ENCODE results near the gene ATP6V1F. TPM values are rescaled to one million over a fixed set of nuclear protein-coding genes. Genes with fewer than 3 reads are reported as not detected.
A peak's percentile ranks its signal among the peaks of the same experiment; 100 is the strongest.

ATP6V1F gene
- total RNA-seq, 1 donor from 2014 or later: 180 TPM

DNA sequence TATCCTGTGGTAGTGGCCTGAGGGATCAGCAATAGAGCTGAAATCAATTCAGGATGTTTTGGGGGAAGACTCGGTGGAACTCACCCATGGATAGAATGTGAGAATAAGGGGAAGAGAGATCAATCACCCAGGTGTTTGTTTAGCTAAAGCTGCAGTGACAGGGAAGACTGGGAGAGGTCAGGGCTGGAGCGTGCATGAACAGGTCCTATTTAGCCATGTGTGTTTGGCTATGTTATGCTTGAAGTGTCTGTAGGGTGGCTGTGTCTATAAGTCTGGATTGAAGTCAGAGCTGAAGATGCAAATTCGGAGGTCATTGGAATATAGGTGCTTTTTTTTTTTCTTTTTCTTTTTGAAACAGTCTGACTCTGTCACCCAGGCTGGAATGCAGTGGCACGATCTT is 4.6 kb downstream of the ATP6V1F start:
- TF ChIP-seq, protein P1, sequence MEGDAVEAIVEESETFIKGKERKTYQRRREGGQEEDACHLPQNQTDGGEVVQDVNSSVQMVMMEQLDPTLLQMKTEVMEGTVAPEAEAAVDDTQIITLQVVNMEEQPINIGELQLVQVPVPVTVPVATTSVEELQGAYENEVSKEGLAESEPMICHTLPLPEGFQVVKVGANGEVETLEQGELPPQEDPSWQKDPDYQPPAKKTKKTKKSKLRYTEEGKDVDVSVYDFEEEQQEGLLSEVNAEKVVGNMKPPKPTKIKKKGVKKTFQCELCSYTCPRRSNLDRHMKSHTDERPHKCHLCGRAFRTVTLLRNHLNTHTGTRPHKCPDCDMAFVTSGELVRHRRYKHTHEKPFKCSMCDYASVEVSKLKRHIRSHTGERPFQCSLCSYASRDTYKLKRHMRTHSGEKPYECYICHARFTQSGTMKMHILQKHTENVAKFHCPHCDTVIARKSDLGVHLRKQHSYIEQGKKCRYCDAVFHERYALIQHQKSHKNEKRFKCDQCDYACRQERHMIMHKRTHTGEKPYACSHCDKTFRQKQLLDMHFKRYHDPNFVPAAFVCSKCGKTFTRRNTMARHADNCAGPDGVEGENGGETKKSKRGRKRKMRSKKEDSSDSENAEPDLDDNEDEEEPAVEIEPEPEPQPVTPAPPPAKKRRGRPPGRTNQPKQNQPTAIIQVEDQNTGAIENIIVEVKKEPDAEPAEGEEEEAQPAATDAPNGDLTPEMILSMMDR (IDR thresholded peaks at IDR 0.05): no peak
- Histone ChIP-seq H3K27ac (no peak overlapping the region), H3K36me3 (peaks cover 15% of the 10 kb centered on the region), H3K4me3 (no peak overlapping the region), H3K4me1 (peaks cover 16% of the 10 kb centered on the region), H3K9me3 (no peaks in the 10 kb centered on the region), H3K27me3 (peaks cover 11% of the 10 kb centered on the region)
- intact Hi-C loops (cut with DNase I): no loop called here
- DNase-seq (no peak), ATAC-seq (no peak)

DNA sequence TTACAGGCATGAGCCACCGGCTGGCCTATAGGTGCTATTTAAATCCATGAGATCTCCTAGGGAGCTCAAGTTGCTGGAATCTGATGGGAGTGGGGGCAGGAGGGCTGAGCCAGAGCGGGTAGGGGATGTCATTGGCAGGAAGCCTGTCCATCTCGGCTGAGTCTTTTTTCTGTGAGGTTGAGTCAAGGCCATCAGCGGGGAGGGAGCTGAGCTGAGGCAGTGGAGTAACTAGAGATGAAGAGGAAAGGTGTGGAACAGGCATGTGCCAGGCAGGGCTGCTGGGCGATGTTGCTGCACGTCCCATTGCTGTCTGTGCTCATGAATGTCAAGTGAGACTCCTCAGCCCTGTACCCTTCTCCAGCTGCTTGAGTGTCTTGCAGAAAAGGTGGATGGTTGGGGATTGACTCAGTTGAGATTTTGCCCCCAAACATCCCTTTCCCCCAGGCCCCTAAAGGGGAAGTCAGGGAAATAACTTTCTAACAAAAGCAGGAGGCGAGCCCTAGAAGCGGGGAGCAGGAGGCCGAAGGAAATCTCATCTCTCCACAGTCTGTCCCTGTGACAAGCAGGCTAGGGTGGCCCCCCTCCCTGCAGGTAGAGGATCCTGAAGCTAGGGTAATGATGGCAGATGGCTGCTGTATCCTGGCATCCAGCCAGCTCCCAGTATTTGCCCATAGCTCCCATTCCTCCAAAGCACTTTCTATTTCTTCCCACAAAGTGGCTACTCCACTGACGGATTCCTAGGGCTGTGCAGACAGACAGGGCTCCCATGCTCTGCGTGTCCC is 5.4 kb downstream of the ATP6V1F start:
- Histone ChIP-seq H3K4me1 (peaks cover 15% of the 10 kb centered on the region), H3K27ac (no peak overlapping the region), H3K9me3 (no peaks in the 10 kb centered on the region), H3K36me3 (peaks cover 15% of the 10 kb centered on the region), H3K4me3 (no peak overlapping the region), H3K27me3 (peaks cover 11% of the 10 kb centered on the region)
- ATAC-seq: no peak
- DNase-seq: no peak
- intact Hi-C loops (cut with DNase I): no loop called here
- TF ChIP-seq, protein P1 (IDR thresholded peaks at IDR 0.05): no peak

DNA sequence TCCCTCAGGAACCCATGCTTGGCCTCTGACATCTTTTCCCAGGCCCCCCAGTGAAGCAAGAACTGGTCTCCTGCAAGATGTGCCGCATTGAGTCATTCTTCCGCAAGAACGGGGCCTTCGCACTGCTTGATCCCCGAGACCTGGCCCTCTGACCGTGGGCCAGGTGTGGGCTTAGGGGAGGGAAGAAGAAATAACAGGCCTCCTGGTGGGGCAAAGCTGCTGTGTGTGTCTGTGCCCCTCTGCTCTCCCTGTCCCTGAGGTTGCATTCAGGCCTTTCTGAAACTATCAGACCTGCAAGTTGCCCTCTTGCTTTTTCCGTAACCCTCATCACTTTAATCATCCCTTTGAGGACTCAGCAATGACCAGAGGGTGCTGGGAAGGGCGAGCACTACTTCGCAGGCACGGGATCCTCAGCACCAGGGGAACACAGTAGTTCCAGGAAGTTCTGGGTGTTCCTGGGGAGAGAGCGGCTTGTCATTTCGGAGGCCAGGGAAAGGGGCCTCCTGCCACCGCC is 6.0 kb downstream of the ATP6V1F start:
- intact Hi-C loops (cut with DNase I): no loop called here
- H3K4me3 ChIP-seq: peak overlapping the region; percentile 61
- peaks cover 13% of the 10 kb centered on the region for H3K4me1 ChIP-seq
- H3K36me3 ChIP-seq: peaks cover 15% of the 10 kb centered on the region
- ATAC-seq: peak; percentile 19
- no peak overlapping the region for H3K27ac ChIP-seq
- no peaks in the 10 kb centered on the region for H3K9me3 ChIP-seq
- TF ChIP-seq, protein P1 (IDR thresholded peaks at IDR 0.05): no peak
- peaks cover 11% of the 10 kb centered on the region for H3K27me3 ChIP-seq
- no peak for DNase-seq

DNA sequence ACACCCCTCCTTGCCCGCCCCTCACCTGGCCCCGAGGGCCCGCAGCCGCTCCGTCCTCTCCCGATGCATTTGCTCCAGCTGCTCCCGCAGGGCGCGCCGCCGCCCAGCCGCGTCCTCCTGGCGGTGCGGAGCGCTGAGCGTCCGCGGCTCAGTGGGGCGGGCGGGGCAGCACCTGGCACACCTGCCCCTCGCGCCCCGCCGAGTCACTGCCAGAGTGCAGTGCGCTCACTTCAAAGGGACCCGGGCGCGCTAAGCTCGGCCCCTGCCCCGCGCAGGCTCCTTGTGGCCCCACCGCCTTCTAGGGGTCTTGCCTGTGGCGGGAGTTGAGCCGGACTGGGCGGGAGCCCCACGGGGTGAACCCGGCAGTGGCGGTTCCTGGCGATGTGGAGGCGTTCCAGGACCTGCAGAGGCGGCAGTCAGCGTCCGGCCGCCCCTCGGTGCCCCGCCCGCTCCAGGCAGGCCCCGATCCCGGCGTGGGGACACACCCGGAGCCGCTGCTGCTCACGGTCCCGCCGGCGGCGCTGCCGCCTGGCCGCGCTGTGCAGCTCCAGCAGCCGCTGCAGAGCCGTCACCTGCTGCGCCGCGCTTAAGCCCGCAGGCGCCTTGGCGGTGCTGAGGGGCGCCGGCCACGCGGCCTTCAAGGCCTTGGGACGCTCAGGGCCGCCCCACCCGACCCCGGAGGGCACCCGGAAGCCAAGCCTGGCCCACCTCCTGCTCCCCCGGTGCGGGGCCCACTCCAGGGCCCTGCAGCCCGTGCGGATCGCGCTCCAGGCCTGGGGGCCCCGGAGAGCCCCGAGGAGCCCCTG is 6.7 kb downstream of the ATP6V1F start:
- TF ChIP-seq, protein P1 (IDR thresholded peaks at IDR 0.05): no peak
- peak overlapping the region; percentile 61 for H3K4me3 ChIP-seq
- H3K4me1 ChIP-seq: peaks cover 8% of the 10 kb centered on the region
- peaks cover 15% of the 10 kb centered on the region for H3K36me3 ChIP-seq
- peaks cover 11% of the 10 kb centered on the region for H3K27me3 ChIP-seq
- ATAC-seq: peak; percentile 87
- no peak overlapping the region for H3K27ac ChIP-seq
- DNase-seq: peak; percentile 83
- H3K9me3 ChIP-seq: no peaks in the 10 kb centered on the region
- intact Hi-C loops (cut with DNase I): no loop called here

DNA sequence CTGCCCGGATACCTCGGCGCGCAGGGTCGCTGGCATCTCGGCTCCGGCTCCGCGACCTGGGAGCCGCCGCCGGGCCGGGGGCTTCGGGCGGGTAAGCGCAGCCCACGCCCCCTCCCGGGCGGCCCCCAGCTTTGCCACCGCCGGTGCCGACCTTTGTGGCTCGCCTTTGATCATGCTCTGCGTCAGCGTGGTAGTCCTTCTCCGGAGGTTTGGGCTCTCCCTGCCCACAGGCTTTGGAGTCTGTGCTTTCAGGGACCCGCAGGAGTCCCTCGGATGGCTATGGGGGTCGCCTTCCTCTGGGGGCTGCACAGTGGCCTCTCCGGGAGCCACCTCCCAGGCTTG is 7.3 kb downstream of the ATP6V1F start:
- no peaks in the 10 kb centered on the region for H3K9me3 ChIP-seq
- H3K27me3 ChIP-seq: peaks cover 11% of the 10 kb centered on the region
- intact Hi-C loops (cut with DNase I): no loop called here
- no peak for DNase-seq
- no peak overlapping the region for H3K27ac ChIP-seq
- H3K4me3 ChIP-seq: peak overlapping the region; percentile 61
- peaks cover 8% of the 10 kb centered on the region for H3K4me1 ChIP-seq
- TF ChIP-seq, protein P1 (IDR thresholded peaks at IDR 0.05): no peak
- H3K36me3 ChIP-seq: peaks cover 11% of the 10 kb centered on the region
- ATAC-seq: no peak

All from upper lobe of right lung (tissue), 1 donor.